ENCODE data around the gene YES1. TPM values are rescaled to one million over a fixed set of nuclear protein-coding genes. Genes with fewer than 3 reads are reported as not detected.

YES1 gene
- total and polyA plus RNA-seq, 2 of the 13 experiments (the other 11 are each of a cell fraction or from before 2014, with no cell fraction given): 17.2 to 70.8 TPM

GRCh38 chr18:711657-712400 lies 100.2 kb downstream of the YES1 start (continued):
- no peak for TF ChIP-seq ARID3A (IDR thresholded peaks at IDR 0.05; ENCODE audit: low read depth, low read length)
- TF ChIP-seq SPEN (CRISPR knock-in tag; IDR thresholded peaks at IDR 0.05; ENCODE audit: low read depth): no peak; the same call in 1 of the 2 replicates
- no peak for TF ChIP-seq ZNF251 (CRISPR knock-in tag; IDR thresholded peaks at IDR 0.05)
- 0 out of 2 replicates have a peak, but pooled peaks have one; percentile 19 for TF ChIP-seq HIC2 (CRISPR knock-in tag; IDR thresholded peaks at IDR 0.05; ENCODE audit: low read depth)
- no peak for TF ChIP-seq TCF12 (IDR thresholded peaks at IDR 0.05)
- no peak for TF ChIP-seq TCF12 (CRISPR knock-in tag; IDR thresholded peaks at IDR 0.05)
- TF ChIP-seq REPIN1 (CRISPR knock-in tag; IDR thresholded peaks at IDR 0.05; ENCODE audit: borderline replicate concordance, low read depth): no peak
- TF ChIP-seq ATRX (CRISPR knock-in tag; IDR thresholded peaks at IDR 0.05; ENCODE audit: borderline replicate concordance): no peak
- TF ChIP-seq TFDP2 (CRISPR knock-in tag; IDR thresholded peaks at IDR 0.05): peak; percentile 56
- TF ChIP-seq ZNF512 (CRISPR knock-in tag; IDR thresholded peaks at IDR 0.05): no peak
- TF ChIP-seq ZNF407 (CRISPR knock-in tag; IDR thresholded peaks at IDR 0.05; ENCODE audit: not compliant biosample characterization): peak; percentile 75
- TF ChIP-seq ZNF615 (CRISPR knock-in tag; IDR thresholded peaks at IDR 0.05; ENCODE audit: borderline replicate concordance): no peak
- TF ChIP-seq TGIF2 (CRISPR knock-in tag; IDR thresholded peaks at IDR 0.05): 0 out of 2 replicates have a peak, but pooled peaks have one; percentile 50

All from HepG2 (cell line).